Body of pancreas (tissue), 4 donors: Measurements from ENCODE around the gene CCDC7.

Experiments
- CTCF ChIP-seq, 7 experiments: fragments of 450-650 bp in 4 of 7; fragments of 200-600 bp in 3 of 7; sonication (generic) in 3 of 7; IDR thresholded peaks; one replicate each; pipeline ENCODE4 v1.5.1; 2016 to 2019; ENCODE audit warnings: antibody characterized with exemption in 7 of 7
- POLR2A ChIP-seq, 3 donors: fragments of 450-650 bp; IDR thresholded peaks; one replicate each; pipeline ENCODE4 v1.6.1; 2016; ENCODE audit warnings: antibody characterized with exemption in 3 of 3, mild to moderate bottlenecking in 2 of 3

GRCh38 chr10:32771217-32771616 lies 325.3 kb downstream of the CCDC7 start:
- TF ChIP-seq CTCF (IDR thresholded peaks at IDR 0.05) (no peak), POLR2A (IDR thresholded peaks at IDR 0.05) (no peak)
